SK-N-SH (cell line): ENCODE results near the gene ARL4A. TPM values are rescaled to one million over a fixed set of nuclear protein-coding genes. Genes with fewer than 3 reads are reported as not detected.

ENCODE experiments used
- CTCF ChIA-PET: fragments of 300-600, 350-600 bp; formaldehyde crosslinking; extraction: SDS; loops from one replicate; lab custom pipeline; 2021; lab: Yijun Ruan, JAX
- POLR2A ChIA-PET: fragments of 350-600 bp; sonication (Branson Sonifier 250); formaldehyde crosslinking; extraction: SDS; loops from one replicate; lab custom pipeline; 2020; ENCODE audit warnings: antibody characterized with exemption, inconsistent platforms; lab: Yijun Ruan, JAX
- DNase-seq: peaks from one replicate; pipeline ENCODE4 v3.0.0; 2012
- H2AFZ ChIP-seq: fragments of 200-600 bp; sonication (generic); 2 replicates; pipeline ENCODE4 v1.8.1; 2016; ENCODE audit warnings: antibody characterized with exemption, mild to moderate bottlenecking, low read depth
- H3F3A ChIP-seq: fragments of 200-600 bp; sonication (generic); replicated peaks from 2 replicates; pipeline ENCODE3; 2016; ENCODE audit warnings: antibody characterized with exemption, mild to moderate bottlenecking; ENCODE audit not compliant: insufficient read depth
- H3K27ac ChIP-seq, 2 experiments: fragments of 200-500 bp in 1 of 2; fragments of 200-600 bp in 1 of 2; sonication (Bioruptor generic) in 1 of 2; sonication (generic), shearing (Covaris generic) in 1 of 2; 2 replicates each; pipeline versions ENCODE4 v1.5.1 to v1.6.1; 2014 to 2016; ENCODE audit warnings: low read depth in 2 of 2, inconsistent platforms in 1 of 2, low read length in 1 of 2, mild to moderate bottlenecking in 1 of 2, mixed read lengths in 1 of 2
- H3K27me3 ChIP-seq: fragments of 200-600 bp; sonication (generic), shearing (Covaris generic); 2 replicates; pipeline ENCODE4 v1.6.1; 2016; ENCODE audit warnings: mixed run types; ENCODE audit not compliant: insufficient read depth
- H3K36me3 ChIP-seq, 2 experiments: fragments of 200-500 bp in 1 of 2; fragments of 200-600 bp in 1 of 2; sonication (Bioruptor generic) in 1 of 2; sonication (generic) in 1 of 2; replicated peaks in 1 of 2; 2 replicates each; pipeline versions ENCODE3 to v1.5.1; 2014 to 2016; ENCODE audit warnings: low read length in 1 of 2, mild to moderate bottlenecking in 1 of 2; ENCODE audit not compliant: insufficient read depth in 2 of 2, control insufficient read depth in 1 of 2
- H3K4me1 ChIP-seq, 2 experiments: fragments of 200-500 bp in 1 of 2; fragments of 200-600 bp in 1 of 2; sonication (Bioruptor generic) in 1 of 2; sonication (generic), shearing (Covaris generic) in 1 of 2; 2 replicates each; pipeline versions ENCODE4 v1.5.1 to v1.6.1; 2014 to 2016; ENCODE audit warnings: low read depth in 1 of 2, low read length in 1 of 2, mixed run types in 1 of 2; ENCODE audit not compliant: insufficient read depth in 2 of 2, control insufficient read depth in 1 of 2
- H3K4me2 ChIP-seq: fragments of 200-600 bp; sonication (generic), shearing (Covaris generic); 2 replicates; pipeline ENCODE4 v1.6.1; 2017; ENCODE audit warnings: mixed run types
- H3K4me3 ChIP-seq, 2 experiments: fragments of 200-500 bp in 1 of 2; fragments of 200-600 bp in 1 of 2; sonication (Bioruptor generic) in 1 of 2; sonication (generic), shearing (Covaris generic) in 1 of 2; 2 replicates each; pipeline versions ENCODE4 v1.5.1 to v1.8.1; 2014 to 2016; ENCODE audit warnings: low read depth in 2 of 2, inconsistent platforms in 1 of 2, low read length in 1 of 2, mild to moderate bottlenecking in 1 of 2, mixed read lengths in 1 of 2, moderate library complexity in 1 of 2
- H3K79me2 ChIP-seq: fragments of 200-600 bp; sonication (generic); 2 replicates; pipeline ENCODE4 v1.8.1; 2017; ENCODE audit warnings: mild to moderate bottlenecking; ENCODE audit not compliant: insufficient read depth
- H3K9ac ChIP-seq: fragments of 200-600 bp; sonication (generic); 2 replicates; pipeline ENCODE4 v1.6.1; 2017; ENCODE audit warnings: mixed run types
- H3K9me2 ChIP-seq: fragments of 200-600 bp; sonication (generic); 2 replicates; pipeline ENCODE4 v1.6.1; 2017; ENCODE audit warnings: mixed run types
- H3K9me3 ChIP-seq: fragments of 200-600 bp; sonication (generic); 2 replicates; pipeline ENCODE4 v1.6.1; 2017; ENCODE audit warnings: mixed run types, mild to moderate bottlenecking, moderate library complexity
- H4K20me1 ChIP-seq: fragments of 200-600 bp; sonication (generic); 2 replicates; pipeline ENCODE4 v1.6.1; 2017; ENCODE audit warnings: mild to moderate bottlenecking, mixed run types; ENCODE audit not compliant: insufficient read depth
- CHD2 ChIP-seq: fragments of 150-350 bp; IDR thresholded peaks from 2 replicates; pipeline ENCODE4 v1.6.1; 2018; ENCODE audit warnings: low read length; ENCODE audit not compliant: partially characterized antibody
- EP300 ChIP-seq, 2 experiments: IDR thresholded peaks; 2 replicates each; pipeline versions ENCODE4 v1.4.0 to v1.6.1; 2012; ENCODE audit warnings: borderline replicate concordance in 1 of 2, low read depth in 1 of 2, low read length in 1 of 2
- EZH2phosphoT487 ChIP-seq: fragments of 200-600 bp; sonication (generic); IDR thresholded peaks from 2 replicates; pipeline ENCODE4 v1.6.1; 2017; ENCODE audit warnings: low read depth, mixed run types, mild to moderate bottlenecking, antibody characterized with exemption, moderate library complexity, borderline replicate concordance
- FOXM1 ChIP-seq: IDR thresholded peaks from 2 replicates; pipeline ENCODE4 v1.4.0; 2012; ENCODE audit warnings: low read depth, mild to moderate bottlenecking
- GABPA ChIP-seq: IDR thresholded peaks from 2 replicates; pipeline ENCODE4 v1.4.0; 2012; ENCODE audit warnings: low read depth, mild to moderate bottlenecking
- JUND ChIP-seq: IDR thresholded peaks from 2 replicates; pipeline ENCODE4 v1.4.0; 2012
- MEF2A ChIP-seq: IDR thresholded peaks from 2 replicates; pipeline ENCODE4 v1.4.0; 2012; ENCODE audit warnings: low read depth, borderline replicate concordance
- NRF1 ChIP-seq: IDR thresholded peaks from 2 replicates; pipeline ENCODE4 v1.6.1; 2012; ENCODE audit warnings: low read depth, mild to moderate bottlenecking, low read length
- POLR2AphosphoS5 ChIP-seq: IDR thresholded peaks from 2 replicates; pipeline ENCODE4 v1.6.1; 2012; ENCODE audit warnings: low read depth, low read length
- RCOR1 ChIP-seq: fragments of 150-350 bp; IDR thresholded peaks from 2 replicates; pipeline ENCODE4 v1.6.1; 2017; ENCODE audit warnings: antibody characterized with exemption, low read length
- RFX5 ChIP-seq: IDR thresholded peaks from 2 replicates; pipeline ENCODE4 v1.6.1; 2012; ENCODE audit warnings: mild to moderate bottlenecking, improper control_type of control experiment, low read length
- TAF1 ChIP-seq: IDR thresholded peaks from 2 replicates; pipeline ENCODE4 v1.6.1; 2012; ENCODE audit warnings: low read depth, mild to moderate bottlenecking, low read length, moderate library complexity, borderline replicate concordance
- TCF12 ChIP-seq: IDR thresholded peaks from 2 replicates; pipeline ENCODE4 v1.4.0; 2012
- YY1 ChIP-seq: IDR thresholded peaks from 2 replicates; pipeline ENCODE4 v1.4.0; 2012; ENCODE audit warnings: low read depth, mild to moderate bottlenecking
- WGBS: methylation state at CpG from one replicate; pipeline ENCODE4 v1.1.6; 2017; ENCODE audit warnings: low lambda C conversion rate; 5-methylcytosine and 5-hydroxymethylcytosine counted together
- polyA plus RNA-seq, 3 experiments: library from polyadenylated mRNA; depleted of rRNA; stranded (reverse); fragments of >200 nt; gene quantifications; 2 replicates each; pipeline ENCODE4 v1.2.3, GENCODE V29; 2012
- TF ChIP-seq, protein P1 (sequence below): fragments of 150-350 bp; IDR thresholded peaks from 2 replicates; pipeline ENCODE4 v1.6.1; 2016; ENCODE audit warnings: mild to moderate bottlenecking, low read depth, low read length

The ARL4A gene
- polyA plus RNA-seq, 1 of the 3 experiments (the other 2 are of a cell fraction): 5.5 TPM

- no peak overlapping the region for H3K4me2 ChIP-seq
These were observed 20.9 kb downstream of the ARL4A start for GRCh38 chr7:12708314-12708713.

DNA sequence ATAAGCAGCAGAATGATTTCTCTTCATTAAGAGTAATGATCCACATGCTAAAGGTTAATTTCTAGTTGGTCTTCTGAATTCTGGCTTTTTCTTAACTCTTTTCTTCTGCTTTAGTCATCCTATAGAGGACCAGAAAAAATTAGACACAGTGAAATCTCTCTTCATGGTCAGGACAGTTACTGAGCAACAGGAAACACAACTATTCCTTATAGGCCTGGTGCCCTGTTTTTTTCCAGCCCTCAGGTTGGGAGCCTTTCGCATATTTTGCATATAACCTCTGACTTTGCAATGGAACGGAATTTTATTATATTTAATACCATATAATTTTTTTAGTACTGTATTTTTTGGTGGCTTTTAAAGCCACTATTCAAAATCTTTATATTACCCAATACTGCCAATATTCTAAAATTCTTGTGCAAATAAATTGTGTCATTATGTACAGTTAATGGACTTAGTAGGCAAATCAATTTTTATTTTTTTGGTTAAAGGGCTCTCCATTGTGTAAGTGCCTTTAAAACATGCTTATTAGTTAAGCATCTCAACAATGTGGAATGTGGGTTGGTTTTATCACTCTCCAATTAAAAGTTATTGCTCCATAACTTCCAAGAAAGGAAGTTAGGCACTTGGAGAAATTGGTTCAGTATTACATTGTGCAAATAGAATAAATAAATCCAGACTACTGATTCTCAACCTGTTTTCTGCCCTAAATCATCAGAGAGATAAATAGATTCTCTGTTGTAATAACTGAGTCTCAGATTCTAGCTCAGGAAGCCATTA is 22.5 kb downstream of the ARL4A start:
- H3K9ac ChIP-seq: no peak overlapping the region
- no peaks in the 10 kb centered on the region for H3K36me3 ChIP-seq
- H3K27ac ChIP-seq: no peak overlapping the region
- peaks cover 0 to 7% of the 10 kb centered on the region in 2 experiments; a peak in 1 of 4 replicates for H3K4me1 ChIP-seq
- H3K27me3 ChIP-seq: no peaks in the 10 kb centered on the region
- H3K79me2 ChIP-seq: no peaks in the 10 kb centered on the region
- no peak overlapping the region for H3K4me2 ChIP-seq
- no peak for DNase-seq
- H3F3A ChIP-seq: no peaks in the 10 kb centered on the region
- H3K4me3 ChIP-seq: no peak overlapping the region
- CTCF ChIA-PET: interaction anchor here (1.4 kb wide), 1 partner anchor 27 kb away, joined by 4 read pairs; no protein-coding TSS in a partner anchor
- H3K9me3 ChIP-seq: no peaks in the 10 kb centered on the region
- WGBS: 96% methylated on average over 2 of the region's 2 CpGs
- peaks cover 3% of the 10 kb centered on the region; the same call in 1 of the 2 replicates for H3K9me2 ChIP-seq
- POLR2A ChIA-PET: no interaction called here
- H2AFZ ChIP-seq: peak overlapping the region; percentile 12; the same call in 1 of the 2 replicates
- TF ChIP-seq GABPA (no peak), RFX5 (no peak), POLR2AphosphoS5 (no peak), JUND (no peak), FOXM1 (no peak)
- H4K20me1 ChIP-seq: no peaks in the 10 kb centered on the region

More at GRCh38 chr7:12708314-12708713, 20.9 kb downstream of the ARL4A start:
- TF ChIP-seq TAF1: no peak
- no peak for TF ChIP-seq RCOR1
- no peak for TF ChIP-seq CHD2
- TF ChIP-seq, protein P1, sequence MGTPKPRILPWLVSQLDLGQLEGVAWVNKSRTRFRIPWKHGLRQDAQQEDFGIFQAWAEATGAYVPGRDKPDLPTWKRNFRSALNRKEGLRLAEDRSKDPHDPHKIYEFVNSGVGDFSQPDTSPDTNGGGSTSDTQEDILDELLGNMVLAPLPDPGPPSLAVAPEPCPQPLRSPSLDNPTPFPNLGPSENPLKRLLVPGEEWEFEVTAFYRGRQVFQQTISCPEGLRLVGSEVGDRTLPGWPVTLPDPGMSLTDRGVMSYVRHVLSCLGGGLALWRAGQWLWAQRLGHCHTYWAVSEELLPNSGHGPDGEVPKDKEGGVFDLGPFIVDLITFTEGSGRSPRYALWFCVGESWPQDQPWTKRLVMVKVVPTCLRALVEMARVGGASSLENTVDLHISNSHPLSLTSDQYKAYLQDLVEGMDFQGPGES: no peak
- no peak for TF ChIP-seq NRF1
- TF ChIP-seq MEF2A: no peak
- TF ChIP-seq FOXM1: no peak
- TF ChIP-seq EZH2phosphoT487: no peak
- no peak for TF ChIP-seq TCF12
- TF ChIP-seq EP300 (IDR thresholded peaks at IDR 0.05; ENCODE audit: borderline replicate concordance in 1 of 2, low read depth in 1 of 2, low read length in 1 of 2): no peak
- TF ChIP-seq YY1: no peak
- no peak for TF ChIP-seq POLR2AphosphoS5
- TF ChIP-seq RFX5: no peak
- POLR2A ChIA-PET: no interaction called here
- Histone ChIP-seq H3K27ac (no peak overlapping the region), H2AFZ (no peak overlapping the region), H3K36me3 (no peaks in the 10 kb centered on the region), H3K9me2 (peaks cover 3% of the 10 kb centered on the region; the same call in 1 of the 2 replicates), H3K27me3 (no peaks in the 10 kb centered on the region), H3K4me1 (peaks cover 0 to 7% of the 10 kb centered on the region in 2 experiments; a peak in 1 of 4 replicates), H3K9ac (no peak overlapping the region), H3K4me3 (no peak overlapping the region), H3K79me2 (no peaks in the 10 kb centered on the region), H3F3A (no peaks in the 10 kb centered on the region), H4K20me1 (no peaks in the 10 kb centered on the region), H3K9me3 (no peaks in the 10 kb centered on the region)
- CTCF ChIA-PET: no interaction called here
- DNase-seq: no peak
